RPMI7951 (cell line): ENCODE results near the gene PRSS38. TPM values are rescaled to one million over a fixed set of nuclear protein-coding genes. Genes with fewer than 3 reads are reported as not detected.

Experiments used
- total RNA-seq: library from RNA; depleted of rRNA; stranded (reverse); fragments of >200 nt; shearing (Covaris generic); gene quantifications from 2 replicates; pipeline ENCODE4 v1.2.3, GENCODE V29; 2014; rRNA removed

The PRSS38 gene
- total RNA-seq, 1 experiment from 2014 or later, result not detected

Other genes with a start within 250 kb of the PRSS38 start
- 10.9 and 12.1 TPM in 2 replicates for gene JMJD4, start 80.4 kb upstream of the PRSS38 start, total RNA-seq
- gene SNAP47, start 80.2 kb upstream of the PRSS38 start, total RNA-seq, result 37.8 and 38.8 TPM in 2 replicates
- gene WNT9A, start 132.3 kb downstream of the PRSS38 start, total RNA-seq, result 9.5 and 14.0 TPM in 2 replicates
- gene WNT3A, start 191.3 kb downstream of the PRSS38 start, total RNA-seq, result not detected in 2 replicates